Brain microvascular endothelial cell (primary cell): ENCODE measurements around the gene CCDC183.
"Not testable (repeated sequence)": the region's sequence is repeated elsewhere in the genome, so short reads cannot be mapped to it uniquely, and the experiment has no call there.

Experiments used
- DNase-seq: peaks from one replicate; pipeline ENCODE4 v3.0.0-alpha.2; 2020
- H3K27ac ChIP-seq: fragments of 250-450 bp; sonication (Bioruptor Pico); 2 replicates; pipeline ENCODE4 v1.5.1; 2020; ENCODE audit warnings: mild to moderate bottlenecking, moderate library complexity
- H3K27me3 ChIP-seq: fragments of 250-450 bp; sonication (Bioruptor Pico); replicated peaks from 2 replicates; pipeline ENCODE4 v1.5.1; 2020; ENCODE audit warnings: mild to moderate bottlenecking
- H3K36me3 ChIP-seq: fragments of 250-450 bp; sonication (Bioruptor Pico); replicated peaks from 2 replicates; pipeline ENCODE4 v1.5.1; 2020; ENCODE audit warnings: mild to moderate bottlenecking
- H3K4me3 ChIP-seq: 2 replicates; pipeline ENCODE4 v1.5.1; 2011; ENCODE audit warnings: low read depth, mild to moderate bottlenecking, control low read depth, low read length, moderate library complexity
- in situ Hi-C: cut with HindIII; loops from 2 replicates; pipeline ENCODE4 v1.10.0; 2017; ENCODE audit warnings: low sequenced_read_pairs, low pct_ligation_motif_present
- TF ChIP-seq, protein P1 (sequence below): IDR thresholded peaks from 2 replicates; pipeline ENCODE4 v1.5.1; 2011; ENCODE audit warnings: low read depth, mild to moderate bottlenecking, moderate library complexity, low read length, control low read depth, inconsistent platforms; ENCODE audit errors: missing control alignments

CCDC183 gene

DNA sequence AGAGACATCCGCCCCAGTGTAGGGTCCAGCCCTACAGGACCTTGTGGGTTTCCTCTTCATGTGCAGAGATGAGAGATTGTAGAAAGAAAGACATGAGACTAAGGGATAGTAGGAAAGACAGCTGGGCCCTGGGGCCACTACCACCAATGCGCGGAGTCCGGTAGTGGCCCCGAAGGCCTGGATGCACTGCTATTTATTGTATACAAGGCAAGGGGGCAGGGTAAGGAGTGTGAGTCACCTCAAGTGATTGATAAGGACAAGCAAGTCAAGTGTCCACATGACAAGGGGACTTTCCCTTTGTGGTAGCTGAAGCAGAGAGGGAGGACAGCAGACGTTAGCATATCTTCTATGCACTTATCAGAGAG is 11.2 kb upstream of the CCDC183 start:
- in situ Hi-C loops: no loop called here
- TF ChIP-seq, protein P1, sequence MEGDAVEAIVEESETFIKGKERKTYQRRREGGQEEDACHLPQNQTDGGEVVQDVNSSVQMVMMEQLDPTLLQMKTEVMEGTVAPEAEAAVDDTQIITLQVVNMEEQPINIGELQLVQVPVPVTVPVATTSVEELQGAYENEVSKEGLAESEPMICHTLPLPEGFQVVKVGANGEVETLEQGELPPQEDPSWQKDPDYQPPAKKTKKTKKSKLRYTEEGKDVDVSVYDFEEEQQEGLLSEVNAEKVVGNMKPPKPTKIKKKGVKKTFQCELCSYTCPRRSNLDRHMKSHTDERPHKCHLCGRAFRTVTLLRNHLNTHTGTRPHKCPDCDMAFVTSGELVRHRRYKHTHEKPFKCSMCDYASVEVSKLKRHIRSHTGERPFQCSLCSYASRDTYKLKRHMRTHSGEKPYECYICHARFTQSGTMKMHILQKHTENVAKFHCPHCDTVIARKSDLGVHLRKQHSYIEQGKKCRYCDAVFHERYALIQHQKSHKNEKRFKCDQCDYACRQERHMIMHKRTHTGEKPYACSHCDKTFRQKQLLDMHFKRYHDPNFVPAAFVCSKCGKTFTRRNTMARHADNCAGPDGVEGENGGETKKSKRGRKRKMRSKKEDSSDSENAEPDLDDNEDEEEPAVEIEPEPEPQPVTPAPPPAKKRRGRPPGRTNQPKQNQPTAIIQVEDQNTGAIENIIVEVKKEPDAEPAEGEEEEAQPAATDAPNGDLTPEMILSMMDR: no peak
- H3K27me3 ChIP-seq: peaks cover 3% of the 10 kb centered on the region
- DNase-seq: no peak
- H3K27ac ChIP-seq: no peak overlapping the region
- no peaks in the 10 kb centered on the region for H3K36me3 ChIP-seq
- no peak overlapping the region for H3K4me3 ChIP-seq

DNA sequence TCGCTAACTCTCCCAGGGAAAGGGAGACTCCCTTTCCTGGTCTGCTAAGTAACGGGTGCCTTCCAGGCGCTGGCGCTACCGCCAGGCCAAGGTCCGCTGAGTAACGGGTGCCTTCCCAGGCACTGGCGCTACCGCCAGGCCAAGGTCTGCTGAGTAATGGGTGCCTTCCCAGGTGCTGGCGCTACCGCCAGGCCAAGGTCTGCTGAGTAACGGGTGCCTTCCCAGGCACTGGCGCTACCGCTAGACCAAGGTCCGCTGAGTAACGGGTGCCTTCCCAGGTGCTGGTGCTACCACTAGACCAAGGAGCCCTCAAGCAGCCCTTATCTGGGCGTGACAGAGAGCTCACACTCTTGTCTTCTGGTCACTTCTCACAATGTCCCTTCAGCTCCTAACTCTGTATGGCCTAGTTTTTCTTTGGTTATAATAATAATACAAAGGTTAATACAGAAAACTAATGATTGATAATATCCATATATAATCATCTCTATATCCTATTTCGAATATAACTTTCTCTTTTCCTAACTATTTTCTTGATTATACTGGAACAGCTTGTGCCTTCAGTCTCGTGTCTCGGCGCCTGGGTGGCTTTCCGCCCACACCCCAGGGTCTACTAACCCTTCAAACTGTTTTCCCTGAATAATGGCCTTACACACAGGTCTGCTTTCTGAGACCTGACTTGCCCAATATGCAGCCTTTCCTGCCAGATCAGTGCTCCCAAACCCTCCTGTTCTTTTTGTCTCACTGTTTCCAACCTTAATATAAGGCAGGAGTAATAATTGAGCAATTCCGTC is 10.4 kb upstream of the CCDC183 start:
- H3K27me3 ChIP-seq, H3K27ac ChIP-seq, DNase-seq, H3K36me3 ChIP-seq, H3K4me3 ChIP-seq, in situ Hi-C loops: not testable (repeated sequence)

DNA sequence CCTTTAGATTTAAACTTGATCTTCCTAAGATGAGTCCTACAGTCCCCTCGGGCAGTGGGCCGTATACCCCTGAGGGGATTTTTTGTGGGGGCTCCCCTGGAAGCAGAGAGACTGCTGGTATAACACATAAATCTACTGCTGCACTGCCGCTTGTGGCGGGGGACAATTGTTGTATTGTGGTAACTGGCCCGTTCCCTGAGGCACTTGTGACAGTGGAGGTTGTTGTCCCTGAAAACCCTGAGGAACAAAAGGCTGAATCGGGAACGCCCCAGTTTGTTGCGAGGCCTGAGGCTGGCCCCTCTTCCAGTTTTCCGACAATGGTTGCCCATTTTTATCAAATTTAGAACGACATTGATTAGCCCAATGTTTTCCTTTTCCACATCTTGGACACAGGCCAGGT is 9.7 kb upstream of the CCDC183 start:
- Histone ChIP-seq H3K4me3 (no peak overlapping the region), H3K27me3 (peaks cover 1% of the 10 kb centered on the region), H3K36me3 (no peaks in the 10 kb centered on the region), H3K27ac (no peak overlapping the region)
- in situ Hi-C loops: no loop called here
- no peak for DNase-seq
- TF ChIP-seq, protein P1: no peak

DNA sequence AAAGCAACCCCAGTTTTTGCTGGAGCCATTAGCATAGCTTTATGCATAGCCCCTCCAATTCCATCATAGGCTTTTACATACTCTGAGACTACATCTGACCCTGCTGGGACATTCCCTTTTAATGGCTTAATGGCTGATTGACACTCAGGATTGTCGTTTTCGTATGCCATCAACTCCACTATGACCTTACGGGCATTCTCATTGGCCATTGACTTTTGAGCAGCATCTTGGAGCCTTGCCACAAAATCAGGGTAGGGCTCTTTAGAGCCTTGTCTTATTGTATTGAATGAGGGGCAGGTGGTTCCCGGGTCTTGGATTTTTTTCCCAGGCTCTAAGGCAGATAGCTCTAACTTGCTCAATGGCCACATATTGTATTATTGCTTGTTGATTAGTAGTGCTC is 9.2 kb upstream of the CCDC183 start:
- H3K27me3 ChIP-seq, H3K4me3 ChIP-seq, H3K36me3 ChIP-seq, DNase-seq, in situ Hi-C loops, H3K27ac ChIP-seq: not testable (repeated sequence)

DNA sequence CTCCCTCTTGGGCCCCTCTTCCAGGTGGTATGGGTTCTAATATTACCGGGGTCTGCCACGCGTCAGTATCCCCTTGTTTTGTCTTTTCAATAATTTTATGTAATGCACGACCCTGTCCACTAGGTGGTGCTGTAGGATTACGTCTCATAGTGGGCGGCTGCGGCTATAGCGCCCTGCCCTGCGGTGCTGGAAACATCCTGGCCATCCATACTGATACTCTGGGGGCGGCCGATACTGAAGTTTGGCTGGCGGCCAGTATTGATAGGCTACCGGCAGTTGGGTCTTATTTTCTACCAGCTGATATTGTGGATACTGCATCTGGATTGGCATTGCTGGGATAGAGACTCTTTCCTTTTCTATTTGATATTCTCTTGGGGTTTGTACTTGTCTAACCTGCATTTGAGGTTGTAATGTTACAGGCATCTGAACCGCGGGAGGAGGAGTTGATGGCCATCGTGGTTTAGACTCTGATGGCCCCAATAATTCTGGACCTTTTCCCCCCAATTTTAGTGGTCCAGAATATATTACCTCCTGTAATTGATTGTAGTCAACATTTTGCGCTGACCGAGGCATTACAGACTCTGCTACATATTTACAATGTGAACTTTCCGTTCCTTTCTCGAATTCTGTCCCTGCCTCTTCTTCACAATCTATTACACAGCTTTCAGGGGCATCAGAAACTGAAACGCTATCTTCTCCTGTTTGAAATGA is 8.3 kb upstream of the CCDC183 start:
- no peak overlapping the region for H3K27ac ChIP-seq
- TF ChIP-seq, protein P1: peak; percentile 76
- peak; percentile 47 for DNase-seq
- peaks cover under 1% of the 10 kb centered on the region for H3K36me3 ChIP-seq
- in situ Hi-C loops: no loop called here
- no peak overlapping the region for H3K4me3 ChIP-seq
- H3K27me3 ChIP-seq: no peaks in the 10 kb centered on the region

DNA sequence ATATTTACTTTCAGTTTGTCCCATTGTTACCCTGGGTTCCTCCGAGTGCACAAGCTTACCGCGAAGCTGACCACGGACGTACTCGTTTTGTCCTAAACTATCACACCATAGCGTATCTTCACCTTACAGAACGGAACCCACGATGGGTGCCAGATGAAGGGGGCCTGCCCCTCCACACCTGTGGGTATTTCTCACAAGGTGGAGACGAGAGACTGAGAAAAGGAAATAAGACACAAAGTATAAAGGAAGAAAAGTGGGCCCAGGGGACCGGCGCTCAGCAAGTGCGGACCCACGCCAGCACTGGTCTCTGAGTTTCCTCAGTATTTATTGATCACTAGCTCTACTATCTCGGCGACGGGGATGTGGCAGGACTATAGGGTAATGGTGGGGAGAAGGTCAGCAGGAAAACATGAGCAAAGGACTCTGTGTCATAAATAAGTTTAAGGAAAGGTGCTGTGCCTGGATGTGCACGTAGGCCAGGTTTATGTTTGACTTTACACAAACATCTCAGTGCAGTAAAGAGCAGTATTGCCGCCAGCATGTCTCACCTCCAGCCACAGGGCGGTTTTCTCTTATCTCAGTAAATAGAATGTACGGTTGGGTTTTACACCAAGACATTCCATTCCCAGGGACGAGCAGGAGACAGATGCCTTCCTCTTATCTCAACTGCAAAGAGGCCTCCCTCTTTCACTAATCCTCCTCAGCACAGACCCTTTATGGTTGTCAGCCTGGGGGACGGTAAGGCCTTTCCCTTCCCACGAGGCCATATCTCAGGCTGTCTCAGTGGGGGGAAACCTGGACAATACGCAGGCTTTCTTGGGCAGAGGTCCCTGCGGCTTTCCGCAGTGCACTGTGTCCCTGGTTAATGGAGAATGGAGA is 7.3 kb upstream of the CCDC183 start:
- H3K27ac ChIP-seq, DNase-seq, H3K27me3 ChIP-seq, H3K36me3 ChIP-seq, in situ Hi-C loops, H3K4me3 ChIP-seq: not testable (repeated sequence)

DNA sequence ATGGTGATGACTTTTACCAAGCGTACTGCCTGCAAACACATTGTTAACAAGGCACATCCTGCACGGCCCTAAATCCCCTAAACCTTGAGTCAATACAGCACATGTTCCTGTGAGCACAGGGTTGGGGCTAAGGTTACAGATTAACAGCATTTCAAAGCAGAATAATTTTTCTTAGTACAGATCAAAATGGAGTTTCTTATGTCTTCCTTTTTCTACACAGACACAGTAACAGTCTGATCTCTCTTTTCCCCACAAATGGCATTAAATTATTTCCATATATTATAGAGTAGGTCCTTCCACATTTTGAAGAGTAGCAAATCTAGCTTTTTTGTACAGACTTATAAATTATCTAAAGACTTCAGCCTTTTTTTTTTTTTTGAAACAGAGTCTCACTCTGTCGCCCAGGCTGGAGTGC is 6.6 kb upstream of the CCDC183 start:
- Histone ChIP-seq H3K27me3 (no peaks in the 10 kb centered on the region), H3K4me3 (no peak overlapping the region), H3K36me3 (peaks cover 9% of the 10 kb centered on the region), H3K27ac (no peak overlapping the region)
- TF ChIP-seq, protein P1: no peak
- in situ Hi-C loops: no loop called here
- no peak for DNase-seq
